Activated CD8-positive, alpha-beta memory T cell treated with anti-CD3 and anti-CD28 coated beads, Interleukin-2, amount 10 ng/mL, durations not matched to agents 7 days and 5 days (primary cell): ENCODE results near the gene SH3GLB1. TPM values are rescaled to one million over a fixed set of nuclear protein-coding genes. Genes with fewer than 3 reads are reported as not detected.

Experiments
- ATAC-seq: fragments of 150-1000 bp; cut with Tn5 transposase; one replicate; pipeline ENCODE4 v1.10.0; 2021; ENCODE audit warnings: moderate library complexity
- CTCF ChIA-PET: fragments of 350-600 bp; sonication (Branson Sonifier 250); formaldehyde crosslinking; loops from one replicate; lab custom pipeline; 2021; ENCODE audit warnings: antibody characterized with exemption; lab: Charles Lee
- DNase-seq: peaks from one replicate; pipeline ENCODE4 v3.0.0-alpha.2; 2020
- H3K27ac Mint-ChIP-seq: one replicate; pipeline ENCODE4 v1.8.0; 2021; ENCODE audit warnings: mild to moderate bottlenecking, mixed read lengths
- H3K27me3 Mint-ChIP-seq: one replicate; pipeline ENCODE4 v1.8.0; 2021; ENCODE audit warnings: mixed read lengths
- H3K36me3 Mint-ChIP-seq: one replicate; pipeline ENCODE4 v1.8.0; 2021; ENCODE audit warnings: mild to moderate bottlenecking, mixed read lengths
- H3K4me1 Mint-ChIP-seq: one replicate; pipeline ENCODE4 v1.8.0; 2021; ENCODE audit warnings: mixed read lengths
- H3K4me3 Mint-ChIP-seq: one replicate; pipeline ENCODE4 v1.8.0; 2021; ENCODE audit warnings: mild to moderate bottlenecking, moderate library complexity, mixed read lengths
- H3K9me3 Mint-ChIP-seq: one replicate; pipeline ENCODE4 v1.8.0; 2022; ENCODE audit warnings: low read depth, mixed read lengths
- total RNA-seq, 2 experiments: library from RNA; stranded (reverse); gene quantifications; one replicate each; pipeline ENCODE4 v1.2.3, GENCODE V29; 2021

SH3GLB1 gene
- total RNA-seq, 2 experiments from 2014 or later, result 62.1 to 68.6 TPM

GRCh38 chr1:86706018-86706635 is 1.8 kb downstream of the SH3GLB1 start:
- H3K36me3 Mint-ChIP-seq, result peaks cover 16% of the 10 kb centered on the region
- no peak for DNase-seq
- H3K27ac Mint-ChIP-seq, result peak overlapping the region; percentile 96
- no peaks in the 10 kb centered on the region for H3K27me3 Mint-ChIP-seq
- peak overlapping the region; percentile 97 for H3K4me3 Mint-ChIP-seq
- H3K4me1 Mint-ChIP-seq, result peaks cover 42% of the 10 kb centered on the region
- ATAC-seq, result no peak
- no peaks in the 10 kb centered on the region for H3K9me3 Mint-ChIP-seq
- CTCF ChIA-PET, result interaction anchor here (0.6 to 6.5 kb wide), 8 partner anchors 11 to 622 kb away, joined by 3 to 89 read pairs (median 4); partner anchors contain the start of genes HS2ST1, LMO4 and SELENOF

- ATAC-seq (no peak), DNase-seq (no peak)
- no peak overlapping the region for H3K4me3 Mint-ChIP-seq
- CTCF ChIA-PET, result interaction anchor here (6.5 kb wide), 1 partner anchor 8 kb away, joined by 89 read pairs; no protein-coding TSS in a partner anchor
- H3K27ac Mint-ChIP-seq, result no peak overlapping the region
- no peaks in the 10 kb centered on the region for H3K27me3 Mint-ChIP-seq
- H3K9me3 Mint-ChIP-seq, result no peaks in the 10 kb centered on the region
- H3K36me3 Mint-ChIP-seq, result peaks cover 14% of the 10 kb centered on the region
- H3K4me1 Mint-ChIP-seq, result peaks cover 31% of the 10 kb centered on the region
Observed at GRCh38 chr1:86708920-86709319, 4.5 kb downstream of the SH3GLB1 start.

- ATAC-seq (no peak), DNase-seq (no peak)
- Mint-ChIP-seq H3K9me3 (no peaks in the 10 kb centered on the region), H3K4me1 (peaks cover 32% of the 10 kb centered on the region), H3K36me3 (peaks cover 15% of the 10 kb centered on the region), H3K27me3 (no peaks in the 10 kb centered on the region), H3K4me3 (no peak overlapping the region), H3K27ac (no peak overlapping the region)
- CTCF ChIA-PET, result interaction anchor here (0.7 to 9.1 kb wide), 2 partner anchors 7 to 8 kb away, joined by 4 to 89 read pairs; partner anchors contain the start of gene SH3GLB1
Observed at GRCh38 chr1:86712088-86712860, 7.9 kb downstream of the SH3GLB1 start.

- DNase-seq (no peak), ATAC-seq (no peak)
- Mint-ChIP-seq H3K4me1 (peaks cover 26% of the 10 kb centered on the region), H3K36me3 (peaks cover 12% of the 10 kb centered on the region), H3K4me3 (no peak overlapping the region), H3K27ac (no peak overlapping the region), H3K9me3 (no peaks in the 10 kb centered on the region), H3K27me3 (no peaks in the 10 kb centered on the region)
- CTCF ChIA-PET, result interaction anchor here (9.1 kb wide), 1 partner anchor 8 kb away, joined by 89 read pairs; the partner anchor contains the start of gene SH3GLB1
Observed at GRCh38 chr1:86713477-86713876, 9.1 kb downstream of the SH3GLB1 start.

GRCh38 chr1:86714159-86714558 is 9.8 kb downstream of the SH3GLB1 start:
- DNase-seq (no peak), ATAC-seq (no peak)
- Mint-ChIP-seq H3K4me3 (no peak overlapping the region), H3K9me3 (no peaks in the 10 kb centered on the region), H3K4me1 (peaks cover 23% of the 10 kb centered on the region), H3K27ac (peak overlapping the region; percentile 9), H3K36me3 (peaks cover 10% of the 10 kb centered on the region), H3K27me3 (no peaks in the 10 kb centered on the region)
- CTCF ChIA-PET, result interaction anchor here (1.2 to 9.1 kb wide), 2 partner anchors 8 to 30 kb away, joined by 3 to 89 read pairs; partner anchors contain the start of gene SH3GLB1

- no peaks in the 10 kb centered on the region for H3K9me3 Mint-ChIP-seq
- no peak overlapping the region for H3K4me3 Mint-ChIP-seq
- DNase-seq (no peak), ATAC-seq (no peak)
- H3K27me3 Mint-ChIP-seq, result no peaks in the 10 kb centered on the region
- CTCF ChIA-PET, result interaction anchor here (1.2 to 9.1 kb wide), 3 partner anchors 9 to 29 kb away, joined by 3 to 89 read pairs (median 3); partner anchors contain the start of gene SH3GLB1
- H3K4me1 Mint-ChIP-seq, result peaks cover 22% of the 10 kb centered on the region
- H3K36me3 Mint-ChIP-seq, result peaks cover 13% of the 10 kb centered on the region
- no peak overlapping the region for H3K27ac Mint-ChIP-seq
Observed at GRCh38 chr1:86714561-86715244, 10.3 kb downstream of the SH3GLB1 start.

GRCh38 chr1:86718786-86719185 is 14.4 kb downstream of the SH3GLB1 start:
- H3K9me3 Mint-ChIP-seq, result no peaks in the 10 kb centered on the region
- H3K27me3 Mint-ChIP-seq, result no peaks in the 10 kb centered on the region
- peaks cover 18% of the 10 kb centered on the region for H3K4me1 Mint-ChIP-seq
- DNase-seq (no peak), ATAC-seq (no peak)
- CTCF ChIA-PET, result interaction anchor here (0.9 to 9.1 kb wide), 2 partner anchors 13 to 18 kb away, joined by 3 to 89 read pairs; partner anchors contain the start of gene SH3GLB1
- no peak overlapping the region for H3K4me3 Mint-ChIP-seq
- peaks cover 24% of the 10 kb centered on the region for H3K36me3 Mint-ChIP-seq
- H3K27ac Mint-ChIP-seq, result no peak overlapping the region

GRCh38 chr1:86731416-86731815 is 27.0 kb downstream of the SH3GLB1 start:
- CTCF ChIA-PET, result interaction anchor here (0.9 kb wide), 1 partner anchor 26 kb away, joined by 3 read pairs; the partner anchor contains the start of gene SH3GLB1
- no peak overlapping the region for H3K27ac Mint-ChIP-seq
- no peaks in the 10 kb centered on the region for H3K9me3 Mint-ChIP-seq
- no peaks in the 10 kb centered on the region for H3K4me1 Mint-ChIP-seq
- H3K27me3 Mint-ChIP-seq, result no peaks in the 10 kb centered on the region
- H3K36me3 Mint-ChIP-seq, result peaks cover 34% of the 10 kb centered on the region
- DNase-seq, result no peak
- H3K4me3 Mint-ChIP-seq, result no peak overlapping the region
- no peak for ATAC-seq

GRCh38 chr1:86733340-86733739 is 29.0 kb downstream of the SH3GLB1 start:
- H3K4me1 Mint-ChIP-seq, result peaks cover 4% of the 10 kb centered on the region
- H3K36me3 Mint-ChIP-seq, result peaks cover 37% of the 10 kb centered on the region
- H3K4me3 Mint-ChIP-seq, result no peak overlapping the region
- no peaks in the 10 kb centered on the region for H3K27me3 Mint-ChIP-seq
- no peak for ATAC-seq
- no peak overlapping the region for H3K27ac Mint-ChIP-seq
- H3K9me3 Mint-ChIP-seq, result no peaks in the 10 kb centered on the region
- DNase-seq, result no peak
- CTCF ChIA-PET, result interaction anchor here (3.2 kb wide), 1 partner anchor 29 kb away, joined by 10 read pairs; the partner anchor contains the start of gene SH3GLB1

- ATAC-seq (peak; percentile 87), DNase-seq (no peak)
- H3K36me3 Mint-ChIP-seq, result peaks cover 38% of the 10 kb centered on the region
- peaks cover 4% of the 10 kb centered on the region for H3K4me1 Mint-ChIP-seq
- H3K4me3 Mint-ChIP-seq, result no peak overlapping the region
- CTCF ChIA-PET, result interaction anchor here (0.9 to 3.6 kb wide), 5 partner anchors 15 to 359 kb away, joined by 3 to 27 read pairs (median 3); partner anchors contain the start of gene SH3GLB1
- no peak overlapping the region for H3K27ac Mint-ChIP-seq
- H3K9me3 Mint-ChIP-seq, result no peaks in the 10 kb centered on the region
- no peaks in the 10 kb centered on the region for H3K27me3 Mint-ChIP-seq
Observed at GRCh38 chr1:86739648-86740509, 35.5 kb downstream of the SH3GLB1 start.

- peaks cover 4% of the 10 kb centered on the region for H3K4me1 Mint-ChIP-seq
- H3K9me3 Mint-ChIP-seq, result no peaks in the 10 kb centered on the region
- H3K4me3 Mint-ChIP-seq, result no peak overlapping the region
- no peak overlapping the region for H3K27ac Mint-ChIP-seq
- DNase-seq (no peak), ATAC-seq (no peak)
- H3K27me3 Mint-ChIP-seq, result no peaks in the 10 kb centered on the region
- CTCF ChIA-PET, result interaction anchor here (1.0 to 3.6 kb wide), 3 partner anchors 11 to 37 kb away, joined by 3 to 27 read pairs (median 4); partner anchors contain the start of gene SH3GLB1
- H3K36me3 Mint-ChIP-seq, result peaks cover 32% of the 10 kb centered on the region
Observed at GRCh38 chr1:86741947-86742572, 37.7 kb downstream of the SH3GLB1 start.

- ATAC-seq, result no peak
- no peaks in the 10 kb centered on the region for H3K4me1 Mint-ChIP-seq
- CTCF ChIA-PET, result no interaction called here
Observed at GRCh38 chr1:86747304-86747703, 42.9 kb downstream of the SH3GLB1 start.

More at GRCh38 chr1:86747304-86747703, 42.9 kb downstream of the SH3GLB1 start:
- Mint-ChIP-seq H3K27me3 (no peaks in the 10 kb centered on the region), H3K9me3 (no peaks in the 10 kb centered on the region), H3K36me3 (peaks cover 18% of the 10 kb centered on the region), H3K27ac (no peak overlapping the region), H3K4me3 (no peak overlapping the region)
- no peak for DNase-seq
